K562 (cell line): ENCODE data around the gene FILIP1L. TPM values are rescaled to one million over a fixed set of nuclear protein-coding genes. Genes with fewer than 3 reads are reported as not detected.

Experiments used
- ATAC-seq: fragments of 200-7000 bp; cut with Tn5 transposase; 3 replicates; pipeline ENCODE4 v1.9.1; 2020; ENCODE audit warnings: moderate library complexity
- BruUV-seq: library from RNA; stranded (reverse); fragments of 400-500 nt; replicated peaks from 2 replicates; lab custom pipeline; 2021; lab: Mats Ljungman, UMichigan
- CTCF ChIA-PET: fragments of 300-600 bp; formaldehyde crosslinking; extraction: SDS; loops from one replicate; lab custom pipeline; 2021; ENCODE audit warnings: low intra/inter-chr PET ratio; lab: Yijun Ruan, JAX
- POLR2A ChIA-PET: fragments of 300-600, 350-650 bp; sonication (Branson Sonifier 250); formaldehyde crosslinking; extraction: SDS; loops from one replicate; lab custom pipeline; 2021; ENCODE audit warnings: antibody characterized with exemption, inconsistent platforms; lab: Yijun Ruan, JAX
- DNase-seq, 4 experiments: peaks; one replicate each; pipeline versions ENCODE4 v3.0.0 to v3.0.0-alpha.2; 2011 to 2018; ENCODE audit warnings: low spot score in 3 of 4, mixed read lengths in 3 of 4; ENCODE audit errors: extremely low read depth in 1 of 4
- FAIRE-seq: peaks from 2 replicates; lab custom pipeline; 2011; peaks lifted over from hg19 to GRCh38; lab: Jason Lieb, UNC
- H2AFZ ChIP-seq: 2 replicates; pipeline ENCODE4 v1.6.0; 2011; ENCODE audit warnings: low read depth, low read length, control low read depth, inconsistent platforms
- H3K27ac ChIP-seq: fragments of 200-600 bp; 3 replicates; pipeline ENCODE4 v1.8.0; 2011; ENCODE audit warnings: low read depth, mild to moderate bottlenecking, control low read depth, inconsistent platforms, low read length, moderate library complexity, mixed read lengths; ENCODE audit errors: extremely low read depth
- H3K27me3 ChIP-seq, 2 experiments: fragments of 300-600 bp in 1 of 2; 2 replicates in 1 of 2; 3 replicates in 1 of 2; pipeline versions ENCODE4 v1.6.0 to v1.8.0; 2011; ENCODE audit warnings: inconsistent platforms in 2 of 2, low read length in 2 of 2, mild to moderate bottlenecking in 1 of 2, mixed read lengths in 1 of 2, moderate library complexity in 1 of 2; ENCODE audit not compliant: control insufficient read depth in 2 of 2, insufficient read depth in 2 of 2
- H3K36me3 ChIP-seq: fragments of 300-600 bp; 3 replicates; pipeline ENCODE4 v1.8.0; 2011; ENCODE audit warnings: mild to moderate bottlenecking, low read length, inconsistent platforms; ENCODE audit not compliant: control insufficient read depth, insufficient read depth
- H3K4me1 ChIP-seq, 2 experiments: fragments of 200-600 bp in 1 of 2; replicated peaks in 1 of 2; 2 replicates in 1 of 2; 3 replicates in 1 of 2; pipeline versions ENCODE4 v1.5.1 to v1.8.0; 2011; ENCODE audit warnings: inconsistent platforms in 2 of 2, low read length in 2 of 2, mild to moderate bottlenecking in 1 of 2, mixed read lengths in 1 of 2, moderate library complexity in 1 of 2; ENCODE audit not compliant: control insufficient read depth in 2 of 2, insufficient read depth in 2 of 2
- H3K4me2 ChIP-seq: 2 replicates; pipeline ENCODE4 v1.6.1; 2011; ENCODE audit warnings: low read length, control low read depth, inconsistent platforms, mixed read lengths; ENCODE audit not compliant: insufficient read depth
- H3K4me3 ChIP-seq: fragments of 200-600 bp; sonication (generic), shearing (Covaris generic); 2 replicates; pipeline ENCODE4 v1.5.1; 2016; ENCODE audit warnings: control low read depth, inconsistent platforms
- H3K79me2 ChIP-seq: fragments of 200-600 bp; 3 replicates; pipeline ENCODE4 v1.8.0; 2011; ENCODE audit warnings: low read length, inconsistent platforms; ENCODE audit not compliant: control insufficient read depth, insufficient read depth
- H3K9ac ChIP-seq, 2 experiments: 2 replicates each; pipeline versions ENCODE4 v1.6.0 to v1.6.1; 2011; ENCODE audit warnings: low read depth in 2 of 2, low read length in 2 of 2, control low read depth in 1 of 2, inconsistent platforms in 1 of 2, mild to moderate bottlenecking in 1 of 2, mixed read lengths in 1 of 2; ENCODE audit not compliant: insufficient read depth in 1 of 2
- H3K9me1 ChIP-seq: one replicate; pipeline ENCODE4 v1.6.0; 2011; ENCODE audit warnings: inconsistent platforms, mild to moderate bottlenecking, low read length, moderate library complexity; ENCODE audit not compliant: control insufficient read depth, insufficient read depth
- H3K9me3 ChIP-seq: replicated peaks from 2 replicates; pipeline ENCODE4 v1.5.1; 2011; ENCODE audit warnings: low read depth, low read length, inconsistent platforms; ENCODE audit not compliant: control insufficient read depth, insufficient read depth
- H4K20me1 ChIP-seq: replicated peaks from 2 replicates; pipeline ENCODE4 v1.6.1; 2011; ENCODE audit warnings: low read length, inconsistent platforms, mixed read lengths; ENCODE audit not compliant: control insufficient read depth, insufficient read depth
- C11orf30 ChIP-seq: fragments of 450-650 bp; IDR thresholded peaks from 2 replicates; pipeline ENCODE4 v1.6.1; 2016; ENCODE audit warnings: low read depth, mild to moderate bottlenecking
- CCAR2 ChIP-seq: fragments of 200-400 bp; formaldehyde crosslinking; IDR thresholded peaks from 2 replicates; pipeline ENCODE4 v1.6.1; 2017; ENCODE audit warnings: mild to moderate bottlenecking, low read depth, low read length
- IRF9 ChIP-seq: fragments of 450-650 bp; IDR thresholded peaks from 2 replicates; pipeline ENCODE4 v1.6.1; 2016; ENCODE audit warnings: missing biosample characterization, missing genetic modification characterization
- MXD1 ChIP-seq: fragments of 250-450 bp; sonication (Bioruptor Pico); IDR thresholded peaks from 2 replicates; pipeline ENCODE4 v1.8.0; 2021; ENCODE audit warnings: borderline replicate concordance, mild to moderate bottlenecking, moderate library complexity; ENCODE audit not compliant: poor library complexity, severe bottlenecking
- NR0B1 ChIP-seq: fragments of 450-650 bp; IDR thresholded peaks from one replicate; pipeline ENCODE4 v1.6.1; 2018; ENCODE audit warnings: mild to moderate bottlenecking, moderate library complexity; ENCODE audit not compliant: partially characterized antibody
- RNF219 ChIP-seq: fragments of 250-450 bp; sonication (Bioruptor Pico); IDR thresholded peaks from 2 replicates; pipeline ENCODE4 v1.5.0; 2022; ENCODE audit warnings: mild to moderate bottlenecking
- SETDB1 ChIP-seq: IDR thresholded peaks from one replicate; pipeline ENCODE4 v1.6.1; 2012; ENCODE audit warnings: low read length, control low read depth, inconsistent platforms
- SIRT6 ChIP-seq: IDR thresholded peaks from one replicate; pipeline ENCODE4 v1.6.1; 2012; ENCODE audit warnings: low read depth, mild to moderate bottlenecking, control low read depth, inconsistent platforms, low read length, moderate library complexity
- SRSF3 ChIP-seq: fragments of 200-400 bp; formaldehyde crosslinking; IDR thresholded peaks from 2 replicates; pipeline ENCODE4 v1.6.1; 2016; ENCODE audit warnings: mild to moderate bottlenecking, low read length, moderate library complexity; ENCODE audit not compliant: insufficient read depth
- TCF7 ChIP-seq: sonication (generic); IDR thresholded peaks from 2 replicates; pipeline ENCODE4 v1.6.1; 2016; ENCODE audit warnings: antibody characterized with exemption, borderline replicate concordance
- TFAP4 ChIP-seq: sonication (generic); formaldehyde crosslinking; IDR thresholded peaks from 2 replicates; pipeline ENCODE4 v1.8.0; 2022; ENCODE audit warnings: missing genetic modification reagents, mild to moderate bottlenecking, moderate library complexity, borderline replicate concordance
- TFE3 ChIP-seq: fragments of 450-650 bp; formaldehyde crosslinking; IDR thresholded peaks from 2 replicates; pipeline ENCODE4 v1.4.0; 2020; ENCODE audit warnings: mild to moderate bottlenecking, mixed read lengths
- ZBED1 ChIP-seq: IDR thresholded peaks from 2 replicates; pipeline ENCODE4 v1.6.1; 2014
- ZNF23 ChIP-seq: fragments of 250-450 bp; sonication (Bioruptor Pico); IDR thresholded peaks from 2 replicates; pipeline ENCODE4 v1.4.0; 2020; ENCODE audit warnings: mild to moderate bottlenecking
- ZNF24 ChIP-seq: fragments of 450-650 bp; IDR thresholded peaks from 2 replicates; pipeline ENCODE4 v1.6.1; 2016
- ZNF77 ChIP-seq: fragments of 250-450 bp; sonication (Bioruptor Pico); IDR thresholded peaks from 2 replicates; pipeline ENCODE4 v1.5.0; 2020
- in situ Hi-C: fragments of 300-500 bp; cut with MboI; formaldehyde crosslinking; loops from 4 replicates; pipeline ENCODE4 v1.15.0; 2018; ENCODE audit warnings: inconsistent platforms, mixed read lengths
- intact Hi-C: fragments of 100-400 bp; cut with micrococcal nuclease; formaldehyde crosslinking; loops from 2 replicates; pipeline ENCODE4 v1.14.2; 2022
- polyA plus RNA-seq, 8 experiments: library from polyadenylated mRNA; depleted of rRNA in 4 of 8; stranded (reverse) in 5 of 8; unstranded in 3 of 8; fragments of >200 nt; fragmentation: Nextera tagmentation in 2 of 8; fragmentation: Illumina TruSeq in 1 of 8; extraction: Ambion mirVana in 2 of 8; extraction: Trizol in 1 of 8; gene quantifications; 2 replicates each; pipeline versions ENCODE4 v1.2.1 to v1.2.3, GENCODE V29; 2011 to 2014; ENCODE audit warnings: inconsistent platforms in 1 of 8, missing spikeins in 1 of 8
- total RNA-seq, 7 experiments: library from RNA; depleted of rRNA in 6 of 7; stranded (reverse); fragments of >200 nt in 6 of 7; fragmentation: Illumina TruSeq in 2 of 7; extraction: Trizol in 2 of 7; gene quantifications; 2 replicates each; pipeline versions ENCODE4 v1.2.1 to v1.2.3, GENCODE V29; 2011 to 2021; ENCODE audit warnings: low replicate concordance in 1 of 7

FILIP1L gene
- total and polyA plus RNA-seq, 9 of the 15 experiments (the other 6 are each of a cell fraction or from before 2014, with no cell fraction given), result 0.50 to 2.1 (median 1.1) TPM

- H3K4me2 ChIP-seq, result no peak overlapping the region
- intact Hi-C loops, result no loop called here
- ATAC-seq (no peak), DNase-seq (no peak), FAIRE-seq (no peak)
- no peaks in the 10 kb centered on the region for H4K20me1 ChIP-seq
- ChIA-PET POLR2A (no interaction called here), CTCF (no interaction called here)
- H3K27me3 ChIP-seq, result no peaks in the 10 kb centered on the region
- no peak overlapping the region for H3K27ac ChIP-seq
- peaks cover 5% of the 10 kb centered on the region for H3K9me3 ChIP-seq
- H3K79me2 ChIP-seq, result no peaks in the 10 kb centered on the region
- H3K9ac ChIP-seq, result no peak overlapping the region
- in situ Hi-C loops, result no loop called here
- peaks cover 9% of the 10 kb centered on the region; the same call in 2 of the 3 replicates for H3K36me3 ChIP-seq
- no TSS peak for BruUV-seq
- H2AFZ ChIP-seq, result no peak overlapping the region
- no peak overlapping the region for H3K4me3 ChIP-seq
- no peaks in the 10 kb centered on the region for H3K4me1 ChIP-seq
- no peaks in the 10 kb centered on the region for H3K9me1 ChIP-seq
- no peak for TF ChIP-seq ZNF77 (CRISPR knock-in tag)
- TF ChIP-seq SIRT6, result no peak
- TF ChIP-seq SRSF3, result no peak
- no peak for TF ChIP-seq ZNF23 (CRISPR knock-in tag)
- TF ChIP-seq MXD1 (CRISPR knock-in tag), result no peak
- no peak for TF ChIP-seq C11orf30
- TF ChIP-seq CCAR2, result no peak
- TF ChIP-seq TFAP4 (CRISPR knock-in tag), result no peak
- no peak for TF ChIP-seq RNF219 (CRISPR knock-in tag)
- TF ChIP-seq TCF7, result no peak
- no peak for TF ChIP-seq IRF9 (tag)
- TF ChIP-seq ZNF24, result no peak
- no peak for TF ChIP-seq NR0B1
- no peak for TF ChIP-seq ZBED1
- TF ChIP-seq TFE3, result no peak
- TF ChIP-seq SETDB1, result no peak
These were observed 40.8 kb upstream of the FILIP1L start for GRCh38 chr3:100155128-100155527.
